ENCODE measurements around the gene COG5. TPM values are rescaled to one million over a fixed set of nuclear protein-coding genes. Genes with fewer than 3 reads are reported as not detected.

The COG5 gene
- total and polyA plus RNA-seq, 4 donors, result 4.1 to 27.1 (median 8.4) TPM

DNA sequence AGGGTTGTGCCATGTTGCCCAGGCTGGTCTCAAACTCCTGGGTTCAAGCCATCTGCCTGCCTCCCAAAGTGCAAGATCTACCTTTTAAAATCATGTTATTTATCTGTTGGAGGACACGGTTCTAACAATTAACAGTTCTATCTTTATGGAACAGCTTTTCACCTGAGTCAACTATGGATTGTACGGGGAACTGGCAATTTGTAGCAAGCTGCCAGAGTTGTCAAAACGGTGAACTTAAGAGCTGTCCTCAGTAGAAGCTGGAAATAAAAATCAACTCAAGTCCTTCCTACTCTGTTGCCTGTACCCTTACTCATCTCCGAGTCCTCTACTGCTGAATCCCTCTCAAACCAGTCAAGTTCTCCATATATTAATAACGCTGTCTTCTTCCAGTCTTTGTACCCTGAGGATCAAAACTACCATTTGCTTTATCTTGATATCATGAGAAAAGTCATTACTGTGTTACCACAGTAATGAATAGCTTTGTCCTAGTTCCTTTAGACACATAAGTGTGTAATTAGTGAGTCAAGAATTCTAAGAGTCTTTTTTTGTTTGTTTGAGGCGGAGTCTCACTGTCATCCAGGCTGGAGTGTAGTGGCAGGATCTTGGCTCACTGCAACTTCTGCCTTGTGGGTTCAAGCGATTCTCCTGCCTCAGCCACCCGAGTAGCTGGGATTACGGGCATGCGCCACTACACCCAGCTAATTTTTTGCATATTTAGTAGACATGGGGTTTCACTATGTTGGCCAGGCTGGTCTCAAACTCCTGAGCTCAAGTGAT, 366.7 kb downstream of the COG5 start:
- no peak overlapping the region for H3K27ac ChIP-seq (ENCODE audit: low read depth in 1 of 2, low read length in 2 of 2)
- DNase-seq (ENCODE audit: low spot score), result no peak
- H3K9ac ChIP-seq (ENCODE audit: low read depth in 1 of 2, low read length in 2 of 2), result no peak overlapping the region
- H3K9me3 ChIP-seq (ENCODE audit: control insufficient read depth in 4 of 4, low read length in 3 of 4), result no peaks in the 10 kb centered on the region
- H3K4me3 ChIP-seq (ENCODE audit: low read depth in 1 of 3, low read length in 3 of 3), result no peak overlapping the region
- no peaks in the 10 kb centered on the region for H3K4me1 ChIP-seq (ENCODE audit: control insufficient read depth in 4 of 4, insufficient read depth in 4 of 4, low read length in 3 of 4)
- TF ChIP-seq, protein P1, sequence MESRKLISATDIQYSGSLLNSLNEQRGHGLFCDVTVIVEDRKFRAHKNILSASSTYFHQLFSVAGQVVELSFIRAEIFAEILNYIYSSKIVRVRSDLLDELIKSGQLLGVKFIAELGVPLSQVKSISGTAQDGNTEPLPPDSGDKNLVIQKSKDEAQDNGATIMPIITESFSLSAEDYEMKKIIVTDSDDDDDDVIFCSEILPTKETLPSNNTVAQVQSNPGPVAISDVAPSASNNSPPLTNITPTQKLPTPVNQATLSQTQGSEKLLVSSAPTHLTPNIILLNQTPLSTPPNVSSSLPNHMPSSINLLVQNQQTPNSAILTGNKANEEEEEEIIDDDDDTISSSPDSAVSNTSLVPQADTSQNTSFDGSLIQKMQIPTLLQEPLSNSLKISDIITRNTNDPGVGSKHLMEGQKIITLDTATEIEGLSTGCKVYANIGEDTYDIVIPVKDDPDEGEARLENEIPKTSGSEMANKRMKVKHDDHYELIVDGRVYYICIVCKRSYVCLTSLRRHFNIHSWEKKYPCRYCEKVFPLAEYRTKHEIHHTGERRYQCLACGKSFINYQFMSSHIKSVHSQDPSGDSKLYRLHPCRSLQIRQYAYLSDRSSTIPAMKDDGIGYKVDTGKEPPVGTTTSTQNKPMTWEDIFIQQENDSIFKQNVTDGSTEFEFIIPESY (IDR thresholded peaks at IDR 0.05), result no peak
- TF ChIP-seq FOXA1 (IDR thresholded peaks at IDR 0.05) (no peak), RXRA (IDR thresholded peaks at IDR 0.05) (no peak), RAD21 (IDR thresholded peaks at IDR 0.05) (no peak), SP1 (IDR thresholded peaks at IDR 0.05) (no peak), MAX (IDR thresholded peaks at IDR 0.05) (no peak), HNF4A (conservative IDR thresholded peaks at IDR 0.05) (no peak)
- 97% methylated on average over 10 of the region's 10 CpGs for WGBS
- H3K36me3 ChIP-seq (ENCODE audit: control insufficient read depth in 4 of 4, insufficient read depth in 3 of 4, low read depth in 1 of 4, low read length in 3 of 4), result peaks cover 8 to 66% (median 52%) of the 10 kb centered on the region in 4 donors
- no peaks in the 10 kb centered on the region for H3K27me3 ChIP-seq (ENCODE audit: control insufficient read depth in 4 of 4, insufficient read depth in 4 of 4, low read length in 3 of 4)

- no peaks in the 10 kb centered on the region for H3K9me3 ChIP-seq (ENCODE audit: control insufficient read depth in 4 of 4, low read length in 3 of 4)
- TF ChIP-seq FOXA1 (IDR thresholded peaks at IDR 0.05), result no peak
- TF ChIP-seq YY1 (IDR thresholded peaks at IDR 0.05), result no peak
- TF ChIP-seq EGR1 (IDR thresholded peaks at IDR 0.05; ENCODE audit: low read depth in 2 of 2), result no peak
- TF ChIP-seq NR2F2 (IDR thresholded peaks at IDR 0.05), result no peak
- no peak for TF ChIP-seq JUND (IDR thresholded peaks at IDR 0.05)
- TF ChIP-seq SP1 (IDR thresholded peaks at IDR 0.05), result no peak
- TF ChIP-seq RAD21 (IDR thresholded peaks at IDR 0.05), result no peak
- no peak for TF ChIP-seq CTCF (IDR thresholded peaks at IDR 0.05; ENCODE audit: low read depth, low read length, missing input control)
- TF ChIP-seq HNF4A (conservative IDR thresholded peaks at IDR 0.05), result no peak
- no peak for TF ChIP-seq RXRA (IDR thresholded peaks at IDR 0.05)
- no peak for TF ChIP-seq FOXA2 (IDR thresholded peaks at IDR 0.05)
- TF ChIP-seq MAX (IDR thresholded peaks at IDR 0.05), result no peak
- TF ChIP-seq, protein P2, sequence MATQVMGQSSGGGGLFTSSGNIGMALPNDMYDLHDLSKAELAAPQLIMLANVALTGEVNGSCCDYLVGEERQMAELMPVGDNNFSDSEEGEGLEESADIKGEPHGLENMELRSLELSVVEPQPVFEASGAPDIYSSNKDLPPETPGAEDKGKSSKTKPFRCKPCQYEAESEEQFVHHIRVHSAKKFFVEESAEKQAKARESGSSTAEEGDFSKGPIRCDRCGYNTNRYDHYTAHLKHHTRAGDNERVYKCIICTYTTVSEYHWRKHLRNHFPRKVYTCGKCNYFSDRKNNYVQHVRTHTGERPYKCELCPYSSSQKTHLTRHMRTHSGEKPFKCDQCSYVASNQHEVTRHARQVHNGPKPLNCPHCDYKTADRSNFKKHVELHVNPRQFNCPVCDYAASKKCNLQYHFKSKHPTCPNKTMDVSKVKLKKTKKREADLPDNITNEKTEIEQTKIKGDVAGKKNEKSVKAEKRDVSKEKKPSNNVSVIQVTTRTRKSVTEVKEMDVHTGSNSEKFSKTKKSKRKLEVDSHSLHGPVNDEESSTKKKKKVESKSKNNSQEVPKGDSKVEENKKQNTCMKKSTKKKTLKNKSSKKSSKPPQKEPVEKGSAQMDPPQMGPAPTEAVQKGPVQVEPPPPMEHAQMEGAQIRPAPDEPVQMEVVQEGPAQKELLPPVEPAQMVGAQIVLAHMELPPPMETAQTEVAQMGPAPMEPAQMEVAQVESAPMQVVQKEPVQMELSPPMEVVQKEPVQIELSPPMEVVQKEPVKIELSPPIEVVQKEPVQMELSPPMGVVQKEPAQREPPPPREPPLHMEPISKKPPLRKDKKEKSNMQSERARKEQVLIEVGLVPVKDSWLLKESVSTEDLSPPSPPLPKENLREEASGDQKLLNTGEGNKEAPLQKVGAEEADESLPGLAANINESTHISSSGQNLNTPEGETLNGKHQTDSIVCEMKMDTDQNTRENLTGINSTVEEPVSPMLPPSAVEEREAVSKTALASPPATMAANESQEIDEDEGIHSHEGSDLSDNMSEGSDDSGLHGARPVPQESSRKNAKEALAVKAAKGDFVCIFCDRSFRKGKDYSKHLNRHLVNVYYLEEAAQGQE (IDR thresholded peaks at IDR 0.05), result no peak
- TF ChIP-seq, protein P1 (IDR thresholded peaks at IDR 0.05), result no peak
- no peak for TF ChIP-seq HNF4G (IDR thresholded peaks at IDR 0.05)
- TF ChIP-seq, protein P3, sequence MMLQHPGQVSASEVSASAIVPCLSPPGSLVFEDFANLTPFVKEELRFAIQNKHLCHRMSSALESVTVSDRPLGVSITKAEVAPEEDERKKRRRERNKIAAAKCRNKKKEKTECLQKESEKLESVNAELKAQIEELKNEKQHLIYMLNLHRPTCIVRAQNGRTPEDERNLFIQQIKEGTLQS (IDR thresholded peaks at IDR 0.05), result no peak
- DNase-seq (ENCODE audit: low spot score), result no peak
- peaks cover 9 to 68% (median 56%) of the 10 kb centered on the region in 4 donors for H3K36me3 ChIP-seq (ENCODE audit: control insufficient read depth in 4 of 4, insufficient read depth in 3 of 4, low read depth in 1 of 4, low read length in 3 of 4)
- no peak overlapping the region for H3K9ac ChIP-seq (ENCODE audit: low read depth in 1 of 2, low read length in 2 of 2)
- no peak overlapping the region for H3K4me3 ChIP-seq (ENCODE audit: low read depth in 1 of 3, low read length in 3 of 3)
- H3K4me1 ChIP-seq (ENCODE audit: control insufficient read depth in 4 of 4, insufficient read depth in 4 of 4, low read length in 3 of 4), result no peaks in the 10 kb centered on the region
- no peak overlapping the region for H3K27ac ChIP-seq (ENCODE audit: low read depth in 1 of 2, low read length in 2 of 2)
- H3K27me3 ChIP-seq (ENCODE audit: control insufficient read depth in 4 of 4, insufficient read depth in 4 of 4, low read length in 3 of 4), result no peaks in the 10 kb centered on the region
- 82% methylated on average over 1 of the region's 1 CpG for WGBS
Observed at GRCh38 chr7:107194052-107194451, 369.7 kb downstream of the COG5 start.
